Tibial nerve (tissue), 4 donors: Measurements from ENCODE around the gene NTNG2. TPM values are rescaled to one million over a fixed set of nuclear protein-coding genes. Genes with fewer than 3 reads are reported as not detected.

Source experiments
- DNase-seq, 2 donors: peaks; one replicate each; pipeline ENCODE4 v3.0.0-alpha.2; 2019; ENCODE audit warnings: low spot score in 2 of 2
- H3K27ac ChIP-seq, 4 donors: fragments of 200-600 bp; sonication (generic) in 3 of 4; one replicate each; pipeline ENCODE4 v1.5.1; 2017 to 2019; ENCODE audit warnings: mild to moderate bottlenecking in 1 of 4
- H3K27me3 ChIP-seq, 2 donors: fragments of 200-600 bp; sonication (generic) in 1 of 2; one replicate each; pipeline versions ENCODE4 v1.5.1 to v1.6.0; 2017 to 2019
- H3K36me3 ChIP-seq, 3 donors: fragments of 200-600 bp; sonication (generic); one replicate each; pipeline ENCODE4 v1.5.1; 2018 to 2019
- H3K4me1 ChIP-seq, 4 donors: fragments of 200-600 bp; sonication (generic) in 3 of 4; one replicate each; pipeline ENCODE4 v1.5.1; 2017 to 2019
- H3K4me3 ChIP-seq, 4 donors: fragments of 200-600 bp; sonication (generic) in 3 of 4; one replicate each; pipeline ENCODE4 v1.5.1; 2017 to 2019; ENCODE audit warnings: mild to moderate bottlenecking in 1 of 4, moderate library complexity in 1 of 4
- H3K9me3 ChIP-seq, 4 donors: fragments of 200-600 bp; sonication (generic) in 3 of 4; one replicate each; pipeline ENCODE4 v1.5.1; 2017 to 2019
- CTCF ChIP-seq, 5 experiments: fragments of 200-600 bp in 3 of 5; fragments of 450-650 bp in 2 of 5; sonication (generic) in 3 of 5; IDR thresholded peaks; one replicate each; pipeline ENCODE4 v1.5.1; 2016 to 2019; ENCODE audit warnings: antibody characterized with exemption in 5 of 5, mild to moderate bottlenecking in 3 of 5, moderate library complexity in 2 of 5
- EP300 ChIP-seq, 2 donors: sonication (generic); formaldehyde crosslinking; IDR thresholded peaks; one replicate each; pipeline ENCODE4 v1.6.1; 2017; ENCODE audit warnings: antibody characterized with exemption in 2 of 2, mild to moderate bottlenecking in 1 of 2
- POLR2A ChIP-seq, 2 donors: fragments of 450-650 bp; IDR thresholded peaks; one replicate each; pipeline ENCODE4 v1.6.1; 2017; ENCODE audit warnings: antibody characterized with exemption in 2 of 2, mild to moderate bottlenecking in 2 of 2, moderate library complexity in 2 of 2
- WGBS, 2 donors: methylation state at CpG; one replicate each; pipeline ENCODE4 v1.1.5; 2018; 5-methylcytosine and 5-hydroxymethylcytosine counted together
- total RNA-seq, 4 donors: library from RNA; depleted of rRNA; stranded (reverse); fragments of >200 nt; gene quantifications; one replicate each; pipeline ENCODE4 v1.1.0, GENCODE V29; 2016

NTNG2 gene
- total RNA-seq, 4 donors from 2014 or later: 0.63 to 21.4 (median 1.0) TPM

GRCh38 chr9:132184124-132184523 is 22.3 kb downstream of the NTNG2 start:
- Histone ChIP-seq H3K27ac (peak overlapping the region in 1 of 4 donors; percentile 85), H3K4me3 (no peak overlapping the region), H3K36me3 (no peaks in the 10 kb centered on the region), H3K9me3 (no peaks in the 10 kb centered on the region), H3K4me1 (peaks cover 0 to 22% (median 0%) of the 10 kb centered on the region in 4 donors), H3K27me3 (peaks cover 3 to 68% of the 10 kb centered on the region in 2 donors)
- no peak for TF ChIP-seq CTCF (IDR thresholded peaks at IDR 0.05)
- TF ChIP-seq EP300 (IDR thresholded peaks at IDR 0.05): no peak
- no peak for TF ChIP-seq POLR2A (IDR thresholded peaks at IDR 0.05)
- DNase-seq: no peak
- 66 to 71% methylated on average over 11 of the region's 11 CpGs for WGBS, 2 donors

- Histone ChIP-seq H3K9me3 (no peaks in the 10 kb centered on the region), H3K36me3 (no peaks in the 10 kb centered on the region), H3K4me3 (no peak overlapping the region), H3K27ac (peak overlapping the region in 2 of 4 donors; percentile 50 to 85), H3K4me1 (peaks cover 0 to 22% (median 0%) of the 10 kb centered on the region in 4 donors), H3K27me3 (peaks cover 3 to 68% of the 10 kb centered on the region in 2 donors)
- DNase-seq: no peak
- TF ChIP-seq CTCF (IDR thresholded peaks at IDR 0.05) (no peak), EP300 (IDR thresholded peaks at IDR 0.05) (no peak)
- 18 to 22% methylated on average over 20 of the region's 20 CpGs for WGBS, 2 donors
Measured at GRCh38 chr9:132185073-132186009, 23.5 kb downstream of the NTNG2 start.

DNA sequence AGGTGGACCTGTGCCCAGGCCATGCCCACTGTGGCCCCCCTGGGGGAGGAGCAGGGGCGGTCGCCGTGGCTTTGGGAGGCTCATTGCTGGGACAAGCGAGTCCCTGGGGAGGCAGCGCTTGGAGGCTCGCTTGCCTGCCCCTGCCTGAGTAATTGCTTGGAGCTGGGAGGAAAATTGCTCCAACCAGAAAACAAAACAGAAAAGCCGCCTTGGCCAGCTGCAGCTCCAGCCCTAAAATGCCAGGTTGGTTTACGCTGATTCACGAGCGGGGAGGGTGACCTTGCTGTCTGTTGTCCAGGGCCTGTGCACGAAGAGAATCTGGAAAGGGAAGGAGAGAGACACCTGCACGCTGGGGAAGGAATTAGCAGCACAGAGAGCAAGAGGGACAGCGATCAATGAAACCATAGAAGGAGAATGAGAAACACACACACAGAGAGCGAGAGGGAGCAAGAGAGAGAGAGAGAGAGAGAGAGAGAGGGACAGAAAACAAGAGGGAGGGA is 25.3 kb downstream of the NTNG2 start:
- Histone ChIP-seq H3K4me1 (peaks cover 0 to 19% (median 0%) of the 10 kb centered on the region in 4 donors), H3K9me3 (no peaks in the 10 kb centered on the region), H3K36me3 (no peaks in the 10 kb centered on the region), H3K27me3 (peaks cover 0 to 72% of the 10 kb centered on the region in 2 donors), H3K4me3 (no peak overlapping the region), H3K27ac (no peak overlapping the region)
- 24 to 32% methylated on average over 14 of the region's 14 CpGs for WGBS, 2 donors
- TF ChIP-seq EP300 (IDR thresholded peaks at IDR 0.05): no peak
- no peak for TF ChIP-seq POLR2A (IDR thresholded peaks at IDR 0.05)
- TF ChIP-seq CTCF (IDR thresholded peaks at IDR 0.05): no peak
- DNase-seq: no peak

- H3K36me3 ChIP-seq: no peaks in the 10 kb centered on the region
- H3K4me1 ChIP-seq: peaks cover 0 to 4% (median 0%) of the 10 kb centered on the region in 4 donors
- H3K4me3 ChIP-seq: no peak overlapping the region
- H3K27ac ChIP-seq: no peak overlapping the region
- H3K9me3 ChIP-seq: no peaks in the 10 kb centered on the region
- no peak for TF ChIP-seq POLR2A (IDR thresholded peaks at IDR 0.05)
- TF ChIP-seq CTCF (IDR thresholded peaks at IDR 0.05): no peak
- no peak for TF ChIP-seq EP300 (IDR thresholded peaks at IDR 0.05)
- DNase-seq: no peak
- H3K27me3 ChIP-seq: peaks cover 0 to 56% of the 10 kb centered on the region in 2 donors
- WGBS, 2 donors: 80 to 87% methylated on average over 10 of the region's 10 CpGs
Measured at GRCh38 chr9:132190966-132191365, 29.1 kb downstream of the NTNG2 start.

DNA sequence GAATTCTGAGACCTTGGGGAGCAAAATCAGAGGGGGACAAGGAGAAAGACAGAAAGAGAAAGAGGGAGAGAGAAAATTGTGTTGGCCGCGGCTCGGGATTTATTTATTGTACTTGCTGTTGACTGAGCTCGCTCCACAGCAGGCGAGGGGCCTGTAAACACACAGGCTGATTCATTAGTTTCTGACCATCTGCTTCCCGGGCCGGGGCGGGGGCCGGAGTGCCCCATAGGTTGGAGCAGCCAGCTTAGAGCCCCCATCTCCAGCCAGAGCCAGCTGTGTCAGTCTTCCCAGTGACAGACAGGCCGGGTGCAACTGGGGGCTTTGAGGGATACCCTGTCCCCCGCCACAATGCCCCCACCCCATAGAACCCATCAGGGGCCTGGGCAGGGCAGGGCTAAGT is 30.9 kb downstream of the NTNG2 start:
- no peak for TF ChIP-seq EP300 (IDR thresholded peaks at IDR 0.05)
- no peak for TF ChIP-seq POLR2A (IDR thresholded peaks at IDR 0.05)
- Histone ChIP-seq H3K27me3 (peaks cover 0 to 38% of the 10 kb centered on the region in 2 donors), H3K9me3 (no peaks in the 10 kb centered on the region), H3K4me3 (no peak overlapping the region), H3K27ac (no peak overlapping the region), H3K4me1 (no peaks in the 10 kb centered on the region), H3K36me3 (no peaks in the 10 kb centered on the region)
- no peak for DNase-seq
- 30 to 36% methylated on average over 11 of the region's 11 CpGs for WGBS, 2 donors
